Thyroid gland (tissue), 4 donors: ENCODE data around the gene FRAS1.

ENCODE experiments used
- CTCF ChIP-seq, 6 experiments: fragments of 200-600 bp in 3 of 6; fragments of 450-650 bp in 3 of 6; sonication (generic) in 3 of 6; IDR thresholded peaks; one replicate each; pipeline ENCODE4 v1.5.1; 2016 to 2019; ENCODE audit warnings: antibody characterized with exemption in 6 of 6, mild to moderate bottlenecking in 2 of 6, inconsistent platforms in 1 of 6, moderate library complexity in 1 of 6
- POLR2A ChIP-seq, 2 donors: fragments of 450-650 bp; IDR thresholded peaks; one replicate each; pipeline ENCODE4 v1.6.1; 2017; ENCODE audit warnings: antibody characterized with exemption in 2 of 2, mild to moderate bottlenecking in 2 of 2, moderate library complexity in 1 of 2

- TF ChIP-seq CTCF (IDR thresholded peaks at IDR 0.05) (no peak), POLR2A (IDR thresholded peaks at IDR 0.05) (no peak)
These were observed 510.5 kb downstream of the FRAS1 start for GRCh38 chr4:78567500-78568060.
